ENCODE results near the gene CEP85. TPM values are rescaled to one million over a fixed set of nuclear protein-coding genes. Genes with fewer than 3 reads are reported as not detected.

The CEP85 gene
- total RNA-seq, 4 donors from 2014 or later: 28.5 to 61.6 (median 41.3) TPM

DNA sequence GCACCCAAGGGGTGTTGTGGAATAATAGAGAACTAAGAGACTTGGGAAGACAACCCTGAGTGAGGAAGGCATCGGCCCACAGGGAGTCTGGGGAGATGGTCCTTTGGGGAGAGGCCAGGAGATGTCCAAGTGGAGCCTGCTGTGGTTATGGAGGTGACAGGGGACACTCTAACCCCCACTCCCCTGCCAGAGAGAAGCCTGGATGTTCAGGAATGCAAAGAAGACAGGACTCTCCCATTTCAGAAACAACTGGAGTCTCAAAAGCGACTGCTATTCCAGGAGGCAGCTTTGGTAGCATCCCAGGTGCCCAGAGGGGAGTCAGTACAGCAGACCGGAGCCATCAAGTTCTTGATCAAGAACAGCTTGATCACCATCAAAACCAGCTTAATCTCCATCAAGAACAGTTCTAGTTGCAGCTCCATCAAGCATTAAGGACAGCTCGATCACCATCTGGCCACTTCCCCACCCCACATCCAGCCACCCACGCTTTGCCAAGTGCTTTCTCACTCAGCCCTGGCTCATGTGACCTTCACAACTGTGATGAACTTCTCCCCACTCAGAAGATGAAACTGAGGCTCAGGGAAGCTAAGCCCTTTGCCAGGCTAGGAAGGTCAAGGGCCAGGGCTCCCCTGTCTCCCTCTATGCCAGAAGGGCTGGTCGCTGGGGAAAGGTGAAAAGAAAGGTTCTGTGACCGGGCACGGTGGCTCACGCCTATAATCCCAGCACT, 84.5 kb downstream of the CEP85 start:
- TF ChIP-seq POLR2A (IDR thresholded peaks at IDR 0.05): no peak
- TF ChIP-seq, protein P1, sequence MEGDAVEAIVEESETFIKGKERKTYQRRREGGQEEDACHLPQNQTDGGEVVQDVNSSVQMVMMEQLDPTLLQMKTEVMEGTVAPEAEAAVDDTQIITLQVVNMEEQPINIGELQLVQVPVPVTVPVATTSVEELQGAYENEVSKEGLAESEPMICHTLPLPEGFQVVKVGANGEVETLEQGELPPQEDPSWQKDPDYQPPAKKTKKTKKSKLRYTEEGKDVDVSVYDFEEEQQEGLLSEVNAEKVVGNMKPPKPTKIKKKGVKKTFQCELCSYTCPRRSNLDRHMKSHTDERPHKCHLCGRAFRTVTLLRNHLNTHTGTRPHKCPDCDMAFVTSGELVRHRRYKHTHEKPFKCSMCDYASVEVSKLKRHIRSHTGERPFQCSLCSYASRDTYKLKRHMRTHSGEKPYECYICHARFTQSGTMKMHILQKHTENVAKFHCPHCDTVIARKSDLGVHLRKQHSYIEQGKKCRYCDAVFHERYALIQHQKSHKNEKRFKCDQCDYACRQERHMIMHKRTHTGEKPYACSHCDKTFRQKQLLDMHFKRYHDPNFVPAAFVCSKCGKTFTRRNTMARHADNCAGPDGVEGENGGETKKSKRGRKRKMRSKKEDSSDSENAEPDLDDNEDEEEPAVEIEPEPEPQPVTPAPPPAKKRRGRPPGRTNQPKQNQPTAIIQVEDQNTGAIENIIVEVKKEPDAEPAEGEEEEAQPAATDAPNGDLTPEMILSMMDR (IDR thresholded peaks at IDR 0.05 in 4 of 5, conservative IDR thresholded peaks at IDR 0.05 in 1 of 5): no peak
- in situ Hi-C loops (cut with MboI; ENCODE audit: low sequenced_read_pairs in 4 of 4) (no loop called here), intact Hi-C loops (cut with DNase I; ENCODE audit: low total_unique reads) (no loop called here)
- Histone ChIP-seq H3K27me3 (no peaks in the 10 kb centered on the region), H3K9me3 (no peaks in the 10 kb centered on the region), H3K36me3 (no peaks in the 10 kb centered on the region), H3K27ac (no peak overlapping the region), H3K4me1 (peaks cover 4 to 5% of the 10 kb centered on the region in 2 donors), H3K4me3 (no peak overlapping the region)
- ATAC-seq: no peak
- DNase-seq: peak; percentile 30

DNA sequence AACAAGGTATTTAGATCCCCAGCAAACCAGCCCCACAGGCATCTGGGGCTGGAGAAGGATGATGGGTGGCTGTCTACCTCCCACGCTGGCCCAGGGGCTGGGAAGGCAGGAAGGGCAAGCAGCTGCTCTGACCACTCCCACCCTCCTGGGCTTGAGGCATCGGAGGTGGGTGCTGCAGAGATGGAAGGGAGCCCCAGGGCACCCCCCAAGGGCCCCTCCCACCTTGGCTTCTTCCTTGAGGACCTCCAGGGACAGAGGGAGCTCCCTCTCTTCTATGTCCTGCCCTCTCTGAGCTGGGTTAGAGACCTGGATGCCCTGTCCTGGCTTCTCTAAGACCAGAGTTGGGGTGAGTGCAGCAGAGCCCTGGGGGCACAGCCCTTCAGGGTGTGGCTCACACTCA, 86.9 kb downstream of the CEP85 start:
- Histone ChIP-seq H3K4me1 (peaks cover 4 to 5% of the 10 kb centered on the region in 2 donors), H3K27ac (no peak overlapping the region), H3K27me3 (no peaks in the 10 kb centered on the region), H3K36me3 (no peaks in the 10 kb centered on the region), H3K9me3 (no peaks in the 10 kb centered on the region), H3K4me3 (no peak overlapping the region)
- intact Hi-C loops (cut with DNase I; ENCODE audit: low total_unique reads) (loop anchor here (1.0 to 10.0 kb wide), 4 partner anchors 36 to 216 kb away; no protein-coding TSS in a partner anchor), in situ Hi-C loops (cut with MboI; ENCODE audit: low sequenced_read_pairs in 4 of 4) (loop anchor here in 3 of 4 donors (5.0 kb wide), 2 partner anchors 34 to 44 kb away; no protein-coding TSS in a partner anchor)
- ATAC-seq (peak in 1 of 2 donors; percentile 5), DNase-seq (no peak)
- no peak for TF ChIP-seq POLR2A (IDR thresholded peaks at IDR 0.05)
- TF ChIP-seq, protein P1 (IDR thresholded peaks at IDR 0.05 in 4 of 5, conservative IDR thresholded peaks at IDR 0.05 in 1 of 5): no peak

DNA sequence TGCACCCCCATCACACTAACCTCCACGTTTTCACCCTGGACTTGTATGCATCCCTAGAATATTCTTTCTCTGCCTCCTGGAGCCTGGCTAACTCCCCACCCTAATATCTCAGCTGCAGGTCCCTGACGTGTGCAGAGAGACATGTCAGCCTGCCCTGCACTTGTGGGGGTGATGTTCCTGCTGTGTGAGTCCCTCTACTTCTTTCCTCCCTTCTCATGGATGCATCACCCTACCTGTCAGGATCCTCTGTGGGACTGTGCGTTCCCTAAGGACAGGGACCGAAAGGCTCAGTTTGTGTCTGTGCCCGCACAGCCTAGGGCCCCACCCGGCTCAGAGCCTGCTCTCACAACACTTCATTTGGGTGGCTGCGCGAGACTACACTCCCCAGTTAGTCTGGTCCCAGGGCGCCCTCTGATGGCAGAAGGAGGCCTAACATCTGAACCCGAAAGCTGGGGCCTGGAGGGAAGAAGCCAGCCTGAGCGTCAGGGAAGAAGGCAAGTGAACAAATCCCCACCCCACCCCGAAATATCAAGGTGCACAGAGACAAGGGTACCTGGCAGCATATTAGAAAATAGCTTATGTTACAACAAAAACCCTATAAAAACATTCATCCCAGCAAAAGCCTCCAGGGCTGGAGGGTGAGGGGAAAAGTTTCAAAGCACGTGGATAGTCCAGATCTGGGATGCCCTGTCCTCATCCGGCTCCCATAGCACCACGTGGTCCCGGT, 87.5 kb downstream of the CEP85 start:
- H3K27me3 ChIP-seq: no peaks in the 10 kb centered on the region
- ATAC-seq: peak; percentile 85 to 92
- TF ChIP-seq, protein P1 (IDR thresholded peaks at IDR 0.05 in 4 of 5, conservative IDR thresholded peaks at IDR 0.05 in 1 of 5): peak; percentile 88 to 95 (median 91)
- TF ChIP-seq POLR2A (IDR thresholded peaks at IDR 0.05): no peak
- H3K4me3 ChIP-seq: no peak overlapping the region
- H3K4me1 ChIP-seq: peaks cover 4 to 5% of the 10 kb centered on the region in 2 donors
- no peak overlapping the region for H3K27ac ChIP-seq
- no peaks in the 10 kb centered on the region for H3K9me3 ChIP-seq
- intact Hi-C loops (cut with DNase I; ENCODE audit: low total_unique reads) (loop anchor here (1.0 to 10.0 kb wide), 4 partner anchors 36 to 216 kb away; no protein-coding TSS in a partner anchor), in situ Hi-C loops (cut with MboI; ENCODE audit: low sequenced_read_pairs in 4 of 4) (loop anchor here in 3 of 4 donors (5.0 kb wide), 2 partner anchors 34 to 44 kb away; no protein-coding TSS in a partner anchor)
- H3K36me3 ChIP-seq: no peaks in the 10 kb centered on the region
- DNase-seq: peak; percentile 83 to 86

DNA sequence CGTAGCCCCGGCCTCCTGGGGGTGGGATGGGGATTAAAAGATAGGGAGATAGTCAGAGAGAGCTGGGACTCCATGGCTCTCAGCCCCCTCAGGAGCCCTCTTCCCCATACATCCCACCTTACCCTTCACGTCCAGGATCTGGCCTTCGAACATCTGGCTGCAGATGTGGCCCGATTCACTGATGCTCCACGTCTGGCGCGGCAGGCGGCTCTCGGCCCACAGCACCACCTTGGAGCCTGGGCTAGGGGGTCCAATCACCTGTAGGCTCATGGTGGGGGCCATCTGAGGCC, 88.0 kb downstream of the CEP85 start:
- Histone ChIP-seq H3K27ac (no peak overlapping the region), H3K36me3 (no peaks in the 10 kb centered on the region), H3K9me3 (no peaks in the 10 kb centered on the region), H3K4me1 (peaks cover 4 to 5% of the 10 kb centered on the region in 2 donors), H3K27me3 (no peaks in the 10 kb centered on the region), H3K4me3 (no peak overlapping the region)
- no peak for TF ChIP-seq POLR2A (IDR thresholded peaks at IDR 0.05)
- DNase-seq (no peak), ATAC-seq (no peak)
- intact Hi-C loops (cut with DNase I; ENCODE audit: low total_unique reads): loop anchor here (10.0 kb wide), 1 partner anchor 117 kb away; no protein-coding TSS in a partner anchor
- in situ Hi-C loops (cut with MboI; ENCODE audit: low sequenced_read_pairs in 4 of 4): loop anchor here in 3 of 4 donors (5.0 kb wide), 2 partner anchors 35 to 45 kb away; no protein-coding TSS in a partner anchor

DNA sequence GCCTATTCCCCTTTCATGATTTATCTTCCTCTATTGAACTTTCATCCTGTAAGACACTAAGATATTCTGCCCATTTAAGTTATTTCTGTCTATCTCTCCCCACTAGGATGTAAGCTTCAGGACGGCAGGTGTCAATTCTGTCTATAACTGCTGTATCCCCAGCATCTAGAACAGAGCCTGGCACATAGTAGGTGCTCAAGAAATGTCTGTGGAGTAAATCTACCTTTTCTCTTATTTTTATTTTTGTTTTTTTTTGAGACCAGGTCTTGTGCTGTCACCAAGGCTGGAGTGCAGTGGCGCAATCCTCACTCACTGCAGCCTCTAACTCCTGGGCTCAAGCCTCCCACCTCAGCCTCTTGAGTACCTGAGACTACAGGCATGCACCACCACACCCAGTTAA, 89.4 kb downstream of the CEP85 start:
- ATAC-seq: no peak
- Histone ChIP-seq H3K9me3 (no peaks in the 10 kb centered on the region), H3K4me3 (no peak overlapping the region), H3K27ac (no peak overlapping the region), H3K27me3 (no peaks in the 10 kb centered on the region), H3K4me1 (peaks cover 4 to 5% of the 10 kb centered on the region in 2 donors), H3K36me3 (no peaks in the 10 kb centered on the region)
- intact Hi-C loops (cut with DNase I; ENCODE audit: low total_unique reads) (loop anchor here (10.0 kb wide), 1 partner anchor 119 kb away; no protein-coding TSS in a partner anchor), in situ Hi-C loops (cut with MboI; ENCODE audit: low sequenced_read_pairs in 4 of 4) (loop anchor here in 3 of 4 donors (5.0 kb wide), 2 partner anchors 36 to 46 kb away; no protein-coding TSS in a partner anchor)
- no peak for DNase-seq
- TF ChIP-seq, protein P1 (IDR thresholded peaks at IDR 0.05 in 4 of 5, conservative IDR thresholded peaks at IDR 0.05 in 1 of 5): no peak
- TF ChIP-seq POLR2A (IDR thresholded peaks at IDR 0.05): no peak
